ENCODE measurements around the gene TMEM44. TPM values are rescaled to one million over a fixed set of nuclear protein-coding genes. Genes with fewer than 3 reads are reported as not detected.

The TMEM44 gene
- total RNA-seq, 4 donors from 2014 or later, result 6.5 to 24.5 (median 19.5) TPM

DNA sequence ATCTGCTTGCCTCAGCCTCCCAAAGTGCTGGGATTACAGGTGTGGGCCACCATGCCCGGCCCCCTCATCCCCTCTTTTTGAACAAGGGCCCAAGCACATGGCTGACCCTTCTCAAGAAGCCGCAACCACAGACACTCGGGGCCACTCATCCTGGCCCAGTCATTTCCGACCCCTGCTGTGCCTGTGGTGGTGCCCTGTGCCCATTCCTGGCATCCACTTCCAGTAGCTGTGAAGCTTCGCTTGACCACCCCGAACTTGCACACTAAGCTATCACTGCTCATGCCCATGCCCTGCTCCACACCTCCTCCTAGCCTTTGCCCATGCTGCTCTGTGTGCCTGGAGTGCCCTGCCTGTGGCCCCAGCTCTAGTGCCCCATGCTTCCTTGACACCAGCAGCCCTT is 8.3 kb downstream of the TMEM44 start:
- no peak overlapping the region for H3K4me3 ChIP-seq
- H3K27ac ChIP-seq, result no peak overlapping the region
- no peak for TF ChIP-seq POLR2A (IDR thresholded peaks at IDR 0.05)
- TF ChIP-seq, protein P1, sequence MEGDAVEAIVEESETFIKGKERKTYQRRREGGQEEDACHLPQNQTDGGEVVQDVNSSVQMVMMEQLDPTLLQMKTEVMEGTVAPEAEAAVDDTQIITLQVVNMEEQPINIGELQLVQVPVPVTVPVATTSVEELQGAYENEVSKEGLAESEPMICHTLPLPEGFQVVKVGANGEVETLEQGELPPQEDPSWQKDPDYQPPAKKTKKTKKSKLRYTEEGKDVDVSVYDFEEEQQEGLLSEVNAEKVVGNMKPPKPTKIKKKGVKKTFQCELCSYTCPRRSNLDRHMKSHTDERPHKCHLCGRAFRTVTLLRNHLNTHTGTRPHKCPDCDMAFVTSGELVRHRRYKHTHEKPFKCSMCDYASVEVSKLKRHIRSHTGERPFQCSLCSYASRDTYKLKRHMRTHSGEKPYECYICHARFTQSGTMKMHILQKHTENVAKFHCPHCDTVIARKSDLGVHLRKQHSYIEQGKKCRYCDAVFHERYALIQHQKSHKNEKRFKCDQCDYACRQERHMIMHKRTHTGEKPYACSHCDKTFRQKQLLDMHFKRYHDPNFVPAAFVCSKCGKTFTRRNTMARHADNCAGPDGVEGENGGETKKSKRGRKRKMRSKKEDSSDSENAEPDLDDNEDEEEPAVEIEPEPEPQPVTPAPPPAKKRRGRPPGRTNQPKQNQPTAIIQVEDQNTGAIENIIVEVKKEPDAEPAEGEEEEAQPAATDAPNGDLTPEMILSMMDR (IDR thresholded peaks at IDR 0.05), result no peak
- no peaks in the 10 kb centered on the region for H3K36me3 ChIP-seq
- no peaks in the 10 kb centered on the region for H3K4me1 ChIP-seq
- intact Hi-C loops (cut with DNase I; ENCODE audit: low total_unique reads), result no loop called here
- no peaks in the 10 kb centered on the region for H3K9me3 ChIP-seq
- DNase-seq, result no peak
- H3K27me3 ChIP-seq, result no peaks in the 10 kb centered on the region

DNA sequence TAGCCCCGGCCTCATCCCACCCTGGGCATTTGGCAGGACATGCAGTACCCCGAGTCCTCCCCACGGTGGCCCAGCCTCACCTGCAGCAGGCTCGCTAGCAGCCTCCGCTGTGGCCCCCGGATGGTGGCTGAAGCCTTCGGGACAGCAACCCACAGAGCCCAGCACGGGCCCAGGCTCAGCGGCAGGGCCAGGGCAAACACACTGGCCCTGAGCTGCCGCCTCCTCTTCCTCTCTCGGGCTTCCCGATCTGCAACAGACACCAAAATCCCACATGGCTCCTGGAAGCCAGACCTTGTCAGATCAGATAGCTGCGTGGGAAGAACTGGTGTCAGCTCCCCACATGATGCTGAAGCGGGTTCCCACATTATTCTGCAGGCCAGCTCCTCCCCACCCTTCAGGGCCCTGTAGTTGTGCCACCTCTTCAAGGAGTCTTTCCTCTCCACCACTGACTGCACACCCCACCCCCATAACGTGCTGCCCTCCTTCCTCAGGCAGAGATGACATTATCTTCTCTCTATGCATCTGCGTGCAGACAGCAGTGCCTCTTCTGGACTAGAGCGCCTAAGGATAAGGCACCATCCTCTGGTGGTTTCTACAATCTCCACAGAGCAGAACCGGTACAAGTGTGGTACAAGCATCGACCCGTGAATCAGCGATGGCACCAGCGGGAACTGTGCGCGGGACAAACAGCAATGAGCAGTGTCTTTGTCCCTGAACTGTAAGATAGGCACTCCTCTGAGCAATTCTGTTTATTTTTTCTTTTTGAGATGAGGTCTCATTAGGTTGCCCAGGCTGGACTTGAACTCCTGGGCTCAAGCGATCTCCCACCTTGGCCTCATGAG is 9.5 kb downstream of the TMEM44 start:
- H3K27me3 ChIP-seq, result no peaks in the 10 kb centered on the region
- no peaks in the 10 kb centered on the region for H3K4me1 ChIP-seq
- no peak overlapping the region for H3K4me3 ChIP-seq
- TF ChIP-seq POLR2A (IDR thresholded peaks at IDR 0.05), result no peak
- TF ChIP-seq, protein P1 (IDR thresholded peaks at IDR 0.05), result no peak
- no peak for DNase-seq
- H3K27ac ChIP-seq, result no peak overlapping the region
- intact Hi-C loops (cut with DNase I; ENCODE audit: low total_unique reads), result no loop called here
- no peaks in the 10 kb centered on the region for H3K9me3 ChIP-seq
- no peaks in the 10 kb centered on the region for H3K36me3 ChIP-seq

DNA sequence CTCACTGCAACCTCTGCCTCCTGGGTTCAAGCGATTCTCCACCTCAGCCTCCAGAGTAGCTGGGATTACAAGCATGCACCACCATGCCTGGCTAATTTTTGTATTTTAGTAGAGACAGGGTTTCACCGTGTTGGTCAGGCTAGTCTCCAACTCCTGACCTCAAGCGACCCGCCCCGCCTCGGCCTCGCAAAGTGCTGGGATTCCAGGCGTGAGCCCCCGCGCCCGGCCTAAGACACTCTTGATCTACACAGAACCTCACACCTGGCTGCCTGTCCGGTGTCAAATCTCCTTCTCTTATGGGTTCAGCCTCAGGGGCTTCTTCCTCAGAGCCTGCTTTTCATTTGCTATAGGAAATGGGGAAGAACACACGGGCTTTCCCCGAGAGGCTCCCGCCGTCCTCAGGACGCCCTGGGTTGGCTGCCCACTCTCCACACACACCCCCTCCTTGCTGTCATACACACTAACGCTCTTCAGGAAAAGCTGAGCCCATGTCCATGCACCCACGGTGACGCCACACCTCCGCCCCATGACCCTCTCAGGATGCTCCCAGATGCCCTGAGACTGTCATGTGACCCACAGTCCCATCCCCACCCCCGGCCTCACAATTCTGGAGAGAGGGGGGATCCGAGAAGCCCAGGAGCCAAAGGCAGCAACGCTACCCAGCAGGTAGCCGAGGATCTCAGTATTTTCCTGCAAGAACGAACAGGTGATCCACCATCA is 10.4 kb downstream of the TMEM44 start:
- no peak for DNase-seq
- TF ChIP-seq, protein P1 (IDR thresholded peaks at IDR 0.05), result no peak
- no peak for TF ChIP-seq POLR2A (IDR thresholded peaks at IDR 0.05)

DNA sequence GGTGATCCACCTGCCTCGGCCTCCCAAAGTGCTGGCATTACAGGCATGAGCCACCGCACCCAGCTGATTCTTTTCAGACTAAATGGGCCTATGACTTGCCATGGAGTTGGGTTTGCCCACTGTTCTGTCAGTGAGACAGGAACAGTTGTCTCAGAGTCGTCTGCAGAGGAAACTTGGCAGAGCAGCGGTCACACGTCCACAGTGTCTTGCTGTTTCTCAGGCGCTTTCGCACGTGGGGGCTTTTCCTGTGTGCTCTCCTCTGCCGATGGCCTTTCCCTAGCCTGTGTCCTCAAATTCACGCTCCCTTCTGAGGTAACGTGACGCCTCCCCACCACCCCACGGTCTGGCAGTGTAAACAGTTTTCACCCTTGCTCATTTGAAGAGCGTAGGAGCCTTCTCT is 11.3 kb downstream of the TMEM44 start:
- TF ChIP-seq, protein P1 (IDR thresholded peaks at IDR 0.05), result no peak
- TF ChIP-seq POLR2A (IDR thresholded peaks at IDR 0.05), result no peak
- H3K27me3 ChIP-seq, result no peaks in the 10 kb centered on the region
- intact Hi-C loops (cut with DNase I; ENCODE audit: low total_unique reads), result no loop called here

More for the DNA sequence above, 10.4 kb downstream of the TMEM44 start:
- no peak overlapping the region for H3K4me3 ChIP-seq
- no peaks in the 10 kb centered on the region for H3K9me3 ChIP-seq
- intact Hi-C loops (cut with DNase I; ENCODE audit: low total_unique reads), result no loop called here
- no peaks in the 10 kb centered on the region for H3K4me1 ChIP-seq
- no peak overlapping the region for H3K27ac ChIP-seq
- H3K36me3 ChIP-seq, result no peaks in the 10 kb centered on the region
- no peaks in the 10 kb centered on the region for H3K27me3 ChIP-seq

DNA sequence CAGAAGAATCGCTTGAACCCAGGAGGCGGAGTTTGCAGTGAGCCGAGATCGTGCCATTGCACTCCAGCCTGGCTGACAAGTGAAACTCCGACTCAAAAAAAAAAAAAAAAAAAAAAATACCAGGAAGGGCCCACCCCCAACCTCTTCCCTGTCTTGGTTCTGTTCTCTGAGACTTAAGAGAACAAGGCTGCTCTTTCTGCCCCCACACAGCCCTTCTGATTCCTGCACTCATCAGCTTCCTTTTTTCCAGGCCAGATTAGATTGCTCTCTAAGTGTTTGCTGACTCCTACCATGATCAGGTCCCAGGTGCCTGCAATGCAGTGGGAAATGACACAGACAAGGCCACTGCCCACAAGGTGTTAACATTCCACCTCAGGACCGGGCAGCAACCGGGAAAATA is 13.0 kb downstream of the TMEM44 start:
- Histone ChIP-seq H3K4me1 (no peaks in the 10 kb centered on the region), H3K4me3 (no peak overlapping the region), H3K27me3 (no peaks in the 10 kb centered on the region), H3K36me3 (no peaks in the 10 kb centered on the region), H3K27ac (no peak overlapping the region), H3K9me3 (no peaks in the 10 kb centered on the region)
- TF ChIP-seq POLR2A (IDR thresholded peaks at IDR 0.05), result no peak
- TF ChIP-seq, protein P1 (IDR thresholded peaks at IDR 0.05), result no peak
- intact Hi-C loops (cut with DNase I; ENCODE audit: low total_unique reads), result no loop called here
- DNase-seq, result no peak

More for the DNA sequence above, 11.3 kb downstream of the TMEM44 start:
- Histone ChIP-seq H3K9me3 (no peaks in the 10 kb centered on the region), H3K4me3 (no peak overlapping the region), H3K36me3 (no peaks in the 10 kb centered on the region), H3K4me1 (no peaks in the 10 kb centered on the region), H3K27ac (no peak overlapping the region)
- no peak for DNase-seq
